ACC112 (cell line): ENCODE data around the gene PGAP3.
"Not testable (repeated sequence)": the region's sequence is repeated elsewhere in the genome, so short reads cannot be mapped to it uniquely, and the experiment has no call there.

Source experiments
- H2AFZ ChIP-seq: fragments of 200-600 bp; sonication (generic); one replicate; pipeline ENCODE4 v1.6.0; 2017; ENCODE audit warnings: antibody characterized with exemption, low read length; ENCODE audit not compliant: unreplicated experiment
- H3K27ac ChIP-seq: fragments of 200-600 bp; sonication (generic); 2 replicates; pipeline ENCODE4 v1.5.1; 2014; ENCODE audit warnings: low read depth, mild to moderate bottlenecking, antibody characterized with exemption, low read length, moderate library complexity
- H3K27me3 ChIP-seq: fragments of 200-600 bp; sonication (generic); 2 replicates; pipeline ENCODE4 v1.6.1; 2014; ENCODE audit warnings: mild to moderate bottlenecking, antibody characterized with exemption, low read length, moderate library complexity, mixed read lengths; ENCODE audit not compliant: insufficient read depth
- H3K36me3 ChIP-seq: fragments of 200-600 bp; sonication (generic); 2 replicates; pipeline ENCODE4 v1.6.1; 2016; ENCODE audit warnings: mild to moderate bottlenecking, antibody characterized with exemption, low read length, moderate library complexity, mixed read lengths; ENCODE audit not compliant: insufficient read depth
- H3K4me1 ChIP-seq: fragments of 200-600 bp; sonication (generic); one replicate; pipeline ENCODE4 v1.6.1; 2016; ENCODE audit warnings: low read length, mixed read lengths; ENCODE audit not compliant: insufficient read depth, unreplicated experiment, control insufficient read depth
- H3K4me3 ChIP-seq: fragments of 200-600 bp; sonication (generic); 2 replicates; pipeline ENCODE4 v1.5.1; 2014; ENCODE audit warnings: mild to moderate bottlenecking, low read depth, low read length
- H3K79me2 ChIP-seq: fragments of 200-600 bp; sonication (generic); one replicate; pipeline ENCODE4 v1.6.0; 2016; ENCODE audit warnings: low read length; ENCODE audit not compliant: control insufficient read depth, unreplicated experiment, insufficient read depth

The PGAP3 gene

DNA sequence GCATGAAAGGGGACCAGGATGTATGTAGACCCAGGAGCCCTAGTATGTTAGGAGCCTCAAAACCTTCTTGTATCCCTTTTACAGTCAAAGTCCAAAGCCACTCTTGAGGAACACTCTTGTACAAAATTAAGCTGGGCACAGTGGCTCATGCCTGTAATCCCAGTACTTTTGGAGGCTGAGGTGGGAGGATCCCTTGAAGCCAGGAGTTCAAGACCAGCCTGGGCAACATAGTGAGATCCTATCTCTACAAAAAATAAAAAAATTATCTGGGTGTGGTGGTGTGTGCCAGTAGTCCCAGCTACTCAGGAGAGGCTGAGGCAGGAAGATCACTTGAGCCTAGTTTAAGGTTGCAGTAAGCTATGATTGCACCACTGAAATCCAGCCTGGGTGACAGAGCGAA is 38.1 kb upstream of the PGAP3 start:
- H3K36me3 ChIP-seq, H3K4me3 ChIP-seq, H3K79me2 ChIP-seq, H2AFZ ChIP-seq, H3K4me1 ChIP-seq, H3K27ac ChIP-seq, H3K27me3 ChIP-seq: not testable (repeated sequence)

DNA sequence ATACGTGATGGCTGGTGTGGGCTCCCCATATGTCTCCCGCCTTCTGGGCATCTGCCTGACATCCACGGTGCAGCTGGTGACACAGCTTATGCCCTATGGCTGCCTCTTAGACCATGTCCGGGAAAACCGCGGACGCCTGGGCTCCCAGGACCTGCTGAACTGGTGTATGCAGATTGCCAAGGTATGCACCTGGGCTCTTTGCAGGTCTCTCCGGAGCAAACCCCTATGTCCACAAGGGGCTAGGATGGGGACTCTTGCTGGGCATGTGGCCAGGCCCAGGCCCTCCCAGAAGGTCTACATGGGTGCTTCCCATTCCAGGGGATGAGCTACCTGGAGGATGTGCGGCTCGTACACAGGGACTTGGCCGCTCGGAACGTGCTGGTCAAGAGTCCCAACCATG is 36.9 kb upstream of the PGAP3 start:
- no peaks in the 10 kb centered on the region for H3K79me2 ChIP-seq
- no peak overlapping the region for H2AFZ ChIP-seq
- H3K36me3 ChIP-seq = peaks cover 6% of the 10 kb centered on the region; the same call in 1 of the 2 replicates
- peaks cover 7% of the 10 kb centered on the region for H3K4me1 ChIP-seq
- H3K27me3 ChIP-seq = no peaks in the 10 kb centered on the region
- H3K4me3 ChIP-seq = no peak overlapping the region
- no peak overlapping the region for H3K27ac ChIP-seq

DNA sequence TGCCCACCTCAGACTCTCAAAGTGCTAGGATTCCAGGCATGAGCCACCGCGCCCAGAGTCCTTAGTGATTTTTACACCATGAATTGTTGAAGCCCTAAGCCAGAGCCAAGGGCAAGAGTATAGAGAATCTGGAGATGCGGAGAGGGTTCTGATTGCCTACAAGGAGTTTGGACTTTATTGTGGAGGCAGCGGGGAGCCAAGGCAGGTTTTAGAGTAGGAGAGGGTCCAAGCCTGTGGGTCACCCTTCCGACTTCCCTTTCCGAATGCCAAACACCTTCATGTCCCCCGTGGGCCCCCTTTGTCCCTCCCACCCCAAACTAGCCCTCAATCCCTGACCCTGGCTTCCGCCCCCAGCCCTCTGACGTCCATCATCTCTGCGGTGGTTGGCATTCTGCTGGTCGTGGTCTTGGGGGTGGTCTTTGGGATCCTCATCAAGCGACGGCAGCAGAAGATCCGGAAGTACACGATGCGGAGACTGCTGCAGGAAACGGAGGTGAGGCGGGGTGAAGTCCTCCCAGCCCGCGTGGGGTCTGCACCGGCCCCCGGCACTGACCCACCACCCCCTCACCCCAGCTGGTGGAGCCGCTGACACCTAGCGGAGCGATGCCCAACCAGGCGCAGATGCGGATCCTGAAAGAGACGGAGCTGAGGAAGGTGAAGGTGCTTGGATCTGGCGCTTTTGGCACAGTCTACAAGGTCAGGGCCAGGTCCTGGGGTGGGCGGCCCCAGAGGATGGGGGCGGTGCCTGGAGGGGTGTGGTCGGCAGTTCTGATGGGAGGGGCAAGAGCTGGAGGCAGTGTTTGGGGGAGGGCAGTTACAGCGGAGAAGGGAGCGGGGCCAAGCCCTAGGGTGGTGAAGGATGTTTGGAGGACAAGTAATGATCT is 35.4 kb upstream of the PGAP3 start:
- Histone ChIP-seq H3K36me3 (peaks cover 6% of the 10 kb centered on the region; the same call in 1 of the 2 replicates), H3K27me3 (no peaks in the 10 kb centered on the region), H3K79me2 (no peaks in the 10 kb centered on the region), H3K4me1 (no peaks in the 10 kb centered on the region), H2AFZ (no peak overlapping the region), H3K27ac (no peak overlapping the region), H3K4me3 (no peak overlapping the region)

- Histone ChIP-seq H2AFZ (no peak overlapping the region), H3K4me1 (no peaks in the 10 kb centered on the region), H3K4me3 (no peak overlapping the region), H3K27ac (no peak overlapping the region), H3K36me3 (peaks cover 6% of the 10 kb centered on the region; the same call in 1 of the 2 replicates), H3K27me3 (no peaks in the 10 kb centered on the region), H3K79me2 (no peaks in the 10 kb centered on the region)
Observed at GRCh38 chr17:39722104-39722503, 34.2 kb upstream of the PGAP3 start.

DNA sequence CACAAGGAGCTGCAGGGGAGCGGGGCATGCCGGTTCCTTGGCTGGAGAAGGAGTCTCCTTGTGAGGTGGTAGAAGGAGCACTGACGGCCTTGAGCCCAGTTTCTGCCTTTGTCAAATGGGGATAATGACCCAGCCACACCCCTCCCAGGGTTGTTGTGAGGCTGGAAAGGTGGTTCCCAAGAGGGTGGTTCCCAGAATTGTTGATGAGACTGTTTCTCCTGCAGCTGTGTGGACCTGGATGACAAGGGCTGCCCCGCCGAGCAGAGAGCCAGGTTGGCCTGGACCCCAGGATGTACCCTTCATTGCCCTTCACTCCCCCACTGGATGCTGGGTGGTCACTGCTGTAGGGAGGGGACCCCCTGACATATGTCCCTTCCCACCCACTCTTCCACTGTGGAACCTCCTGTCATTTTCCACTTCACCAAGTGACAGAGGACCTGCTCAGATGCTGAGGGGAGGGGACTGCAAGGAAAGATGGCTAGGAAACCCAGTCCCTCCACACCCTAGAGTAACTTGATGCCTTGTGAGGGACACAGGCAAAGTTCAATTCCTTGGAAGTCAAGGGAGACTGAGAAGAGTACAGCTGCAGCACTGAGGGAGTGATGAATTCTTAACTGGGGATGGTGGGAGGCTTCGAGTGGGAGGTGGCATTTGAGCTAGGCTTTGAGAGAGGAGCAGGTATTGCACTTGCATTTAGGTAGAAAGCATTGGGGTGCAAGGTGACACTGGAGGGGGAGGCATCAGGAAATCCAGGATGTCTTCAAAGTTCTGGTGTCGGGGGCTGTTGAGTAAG is 31.9 kb upstream of the PGAP3 start:
- no peaks in the 10 kb centered on the region for H3K27me3 ChIP-seq
- no peak overlapping the region for H3K4me3 ChIP-seq
- no peaks in the 10 kb centered on the region for H3K4me1 ChIP-seq
- H2AFZ ChIP-seq = no peak overlapping the region
- H3K79me2 ChIP-seq = no peaks in the 10 kb centered on the region
- no peak overlapping the region for H3K27ac ChIP-seq
- H3K36me3 ChIP-seq = peaks cover 3% of the 10 kb centered on the region; the same call in 1 of the 2 replicates

DNA sequence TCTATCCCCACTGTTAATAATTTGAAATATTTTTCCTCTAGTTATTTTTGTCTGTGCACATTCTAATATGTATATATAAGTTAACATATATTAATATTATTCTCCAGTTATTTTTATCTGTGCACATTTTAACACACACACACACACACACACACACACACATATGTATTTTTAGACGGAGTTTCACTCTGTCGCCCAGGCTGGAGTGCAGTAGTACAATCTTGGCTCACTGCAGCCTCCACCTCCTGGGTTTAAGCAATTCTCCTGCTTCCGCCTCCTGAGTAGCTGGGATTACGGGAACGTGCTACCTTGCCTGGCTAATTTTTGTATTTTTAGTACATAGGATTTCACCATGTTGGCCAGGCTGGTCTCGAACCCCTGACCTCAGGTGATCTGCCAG is 29.8 kb upstream of the PGAP3 start:
- H2AFZ ChIP-seq = no peak overlapping the region
- no peaks in the 10 kb centered on the region for H3K79me2 ChIP-seq
- no peak overlapping the region for H3K4me3 ChIP-seq
- H3K36me3 ChIP-seq = peaks cover 2% of the 10 kb centered on the region; the same call in 1 of the 2 replicates
- no peaks in the 10 kb centered on the region for H3K4me1 ChIP-seq
- no peaks in the 10 kb centered on the region for H3K27me3 ChIP-seq
- H3K27ac ChIP-seq = no peak overlapping the region

GRCh38 chr17:39716879-39717536 is 29.2 kb upstream of the PGAP3 start:
- no peaks in the 10 kb centered on the region for H3K27me3 ChIP-seq
- H3K27ac ChIP-seq = no peak overlapping the region
- H3K36me3 ChIP-seq = peaks cover 3% of the 10 kb centered on the region; the same call in 1 of the 2 replicates
- no peak overlapping the region for H3K4me3 ChIP-seq
- H3K79me2 ChIP-seq = no peaks in the 10 kb centered on the region
- H2AFZ ChIP-seq = no peak overlapping the region
- H3K4me1 ChIP-seq = no peaks in the 10 kb centered on the region

DNA sequence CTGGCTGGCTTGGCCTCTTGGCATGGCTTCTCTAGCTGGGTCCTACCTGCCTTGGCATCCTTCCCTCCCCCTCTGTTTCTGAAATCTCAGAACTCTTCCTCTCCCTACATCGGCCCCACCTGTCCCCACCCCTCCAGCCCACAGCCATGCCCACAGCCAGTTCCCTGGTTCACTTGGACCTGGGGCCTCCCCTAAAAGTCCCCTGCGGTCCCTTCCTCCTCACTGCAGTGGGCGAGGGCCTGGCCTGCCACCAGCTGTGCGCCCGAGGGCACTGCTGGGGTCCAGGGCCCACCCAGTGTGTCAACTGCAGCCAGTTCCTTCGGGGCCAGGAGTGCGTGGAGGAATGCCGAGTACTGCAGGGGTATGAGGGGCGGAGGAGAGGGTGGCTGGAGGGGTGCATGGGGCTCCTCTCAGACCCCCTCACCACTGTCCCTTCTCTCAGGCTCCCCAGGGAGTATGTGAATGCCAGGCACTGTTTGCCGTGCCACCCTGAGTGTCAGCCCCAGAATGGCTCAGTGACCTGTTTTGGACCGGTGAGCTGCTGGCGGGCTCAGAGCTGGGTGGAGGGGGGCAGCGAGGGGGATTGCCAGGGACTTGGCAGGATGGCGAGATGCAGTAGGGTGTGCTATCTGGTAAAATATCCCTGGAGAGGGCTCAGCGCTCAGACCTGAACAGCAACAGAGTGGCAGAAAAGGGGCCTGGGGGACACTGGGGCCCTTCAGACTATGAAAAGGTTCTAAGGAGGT is 28.4 kb upstream of the PGAP3 start:
- Histone ChIP-seq H3K79me2 (no peaks in the 10 kb centered on the region), H3K4me3 (no peak overlapping the region), H3K27me3 (no peaks in the 10 kb centered on the region), H3K4me1 (no peaks in the 10 kb centered on the region), H3K27ac (no peak overlapping the region), H3K36me3 (peaks cover 3% of the 10 kb centered on the region; the same call in 1 of the 2 replicates), H2AFZ (no peak overlapping the region)

DNA sequence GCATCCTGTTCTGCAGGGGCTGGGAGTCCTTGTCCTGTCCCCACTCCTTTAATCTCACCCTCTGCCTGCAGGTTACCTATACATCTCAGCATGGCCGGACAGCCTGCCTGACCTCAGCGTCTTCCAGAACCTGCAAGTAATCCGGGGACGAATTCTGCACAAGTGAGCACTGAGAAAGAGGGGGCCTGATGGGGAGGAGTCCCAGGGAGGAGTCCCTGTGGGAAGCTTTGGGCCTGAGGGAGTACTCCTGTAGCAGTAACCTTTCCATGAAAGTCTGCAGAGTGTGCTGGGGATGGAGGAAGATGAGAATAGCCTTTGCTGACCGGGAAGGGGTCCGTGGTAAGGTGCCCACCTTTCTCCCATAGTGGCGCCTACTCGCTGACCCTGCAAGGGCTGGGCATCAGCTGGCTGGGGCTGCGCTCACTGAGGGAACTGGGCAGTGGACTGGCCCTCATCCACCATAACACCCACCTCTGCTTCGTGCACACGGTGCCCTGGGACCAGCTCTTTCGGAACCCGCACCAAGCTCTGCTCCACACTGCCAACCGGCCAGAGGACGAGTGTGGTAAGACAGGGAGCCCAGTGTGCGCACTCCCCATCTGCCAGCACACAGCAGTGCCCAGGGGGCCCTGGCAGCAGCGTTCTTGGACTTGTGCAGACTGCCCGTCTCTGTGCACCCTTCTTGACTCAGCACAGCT is 27.7 kb upstream of the PGAP3 start:
- Histone ChIP-seq H3K4me3 (no peak overlapping the region), H3K27me3 (no peaks in the 10 kb centered on the region), H2AFZ (no peak overlapping the region), H3K36me3 (peaks cover 3% of the 10 kb centered on the region; the same call in 1 of the 2 replicates), H3K79me2 (no peaks in the 10 kb centered on the region), H3K4me1 (no peaks in the 10 kb centered on the region), H3K27ac (no peak overlapping the region)
